ENCODE measurements around the gene GP1BA.

GRCh38 chr17:4949321-4950074, 17.4 kb downstream of the GP1BA start:
- TF ChIP-seq SMC3 (conservative IDR thresholded peaks at IDR 0.05; ENCODE audit: poor library complexity), result no peak
- TF ChIP-seq, protein P1, sequence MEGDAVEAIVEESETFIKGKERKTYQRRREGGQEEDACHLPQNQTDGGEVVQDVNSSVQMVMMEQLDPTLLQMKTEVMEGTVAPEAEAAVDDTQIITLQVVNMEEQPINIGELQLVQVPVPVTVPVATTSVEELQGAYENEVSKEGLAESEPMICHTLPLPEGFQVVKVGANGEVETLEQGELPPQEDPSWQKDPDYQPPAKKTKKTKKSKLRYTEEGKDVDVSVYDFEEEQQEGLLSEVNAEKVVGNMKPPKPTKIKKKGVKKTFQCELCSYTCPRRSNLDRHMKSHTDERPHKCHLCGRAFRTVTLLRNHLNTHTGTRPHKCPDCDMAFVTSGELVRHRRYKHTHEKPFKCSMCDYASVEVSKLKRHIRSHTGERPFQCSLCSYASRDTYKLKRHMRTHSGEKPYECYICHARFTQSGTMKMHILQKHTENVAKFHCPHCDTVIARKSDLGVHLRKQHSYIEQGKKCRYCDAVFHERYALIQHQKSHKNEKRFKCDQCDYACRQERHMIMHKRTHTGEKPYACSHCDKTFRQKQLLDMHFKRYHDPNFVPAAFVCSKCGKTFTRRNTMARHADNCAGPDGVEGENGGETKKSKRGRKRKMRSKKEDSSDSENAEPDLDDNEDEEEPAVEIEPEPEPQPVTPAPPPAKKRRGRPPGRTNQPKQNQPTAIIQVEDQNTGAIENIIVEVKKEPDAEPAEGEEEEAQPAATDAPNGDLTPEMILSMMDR (IDR thresholded peaks at IDR 0.05; ENCODE audit: poor library complexity, severe bottlenecking), result no peak
- no peak for TF ChIP-seq POLR2AphosphoS5 (IDR thresholded peaks at IDR 0.05)
- no peak for TF ChIP-seq EZH2 (IDR thresholded peaks at IDR 0.05; ENCODE audit: borderline replicate concordance, insufficient read depth, low read length, poor library complexity, severe bottlenecking)
- no peak for TF ChIP-seq TAF1 (IDR thresholded peaks at IDR 0.05; ENCODE audit: low read depth)
- no peak for TF ChIP-seq EP300 (conservative IDR thresholded peaks at IDR 0.05; ENCODE audit: poor library complexity, severe bottlenecking)
